Activated CD4-positive, alpha-beta T cell treated with anti-CD3 and anti-CD28 coated beads for 1 hour (primary cell): Measurements from ENCODE around the gene SNRNP48.
A peak's percentile ranks its signal among the peaks of the same experiment; 100 is the strongest.

Experiments used
- DNase-seq: peaks from one replicate; pipeline ENCODE4 v3.0.0-alpha.2; 2020

SNRNP48 gene

GRCh38 chr6:7589949-7590917 is at the start of gene SNRNP48:
TSS of gene SNRNP48 (plus strand) at chr6:7590198. CDS start at chr6:7590258, 60 bp downstream.
- peak; percentile 80 for DNase-seq

- no peak for DNase-seq
These were observed 49.4 kb upstream of the SNRNP48 start for GRCh38 chr6:7540595-7540994.

GRCh38 chr6:7541175-7542064 is 48.6 kb upstream of the SNRNP48 start, which contains the start of gene DSP:
TSS of gene DSP (plus strand) at chr6:7541671. CDS start at chr6:7541916, 245 bp downstream.
- no peak for DNase-seq

- DNase-seq = no peak
These were observed 47.7 kb upstream of the SNRNP48 start for GRCh38 chr6:7542065-7542873.

GRCh38 chr6:7542874-7543624 is 46.9 kb upstream of the SNRNP48 start:
- no peak for DNase-seq

- no peak for DNase-seq
These were observed 46.1 kb upstream of the SNRNP48 start for GRCh38 chr6:7543789-7544424.

GRCh38 chr6:7544597-7544996 is 45.4 kb upstream of the SNRNP48 start:
- no peak for DNase-seq

- no peak for DNase-seq
These were observed 44.5 kb upstream of the SNRNP48 start for GRCh38 chr6:7545316-7546019.

GRCh38 chr6:7546020-7546369 is 44.0 kb upstream of the SNRNP48 start:
- no peak for DNase-seq

- DNase-seq = no peak
These were observed 43.6 kb upstream of the SNRNP48 start for GRCh38 chr6:7546383-7546782.

- DNase-seq = no peak
These were observed 43.1 kb upstream of the SNRNP48 start for GRCh38 chr6:7546896-7547295.

- DNase-seq = no peak
These were observed 42.7 kb upstream of the SNRNP48 start for GRCh38 chr6:7547315-7547714.

- no peak for DNase-seq
These were observed 39.6 kb upstream of the SNRNP48 start for GRCh38 chr6:7550433-7550801.

GRCh38 chr6:7554533-7555275 is 35.3 kb upstream of the SNRNP48 start:
- DNase-seq = no peak

GRCh38 chr6:7555671-7556070 is 34.3 kb upstream of the SNRNP48 start:
- no peak for DNase-seq

GRCh38 chr6:7556394-7557106 is 33.4 kb upstream of the SNRNP48 start:
- no peak for DNase-seq

GRCh38 chr6:7557652-7558051 is 32.3 kb upstream of the SNRNP48 start:
- no peak for DNase-seq

- DNase-seq = no peak
These were observed 31.2 kb upstream of the SNRNP48 start for GRCh38 chr6:7558781-7559180.

- no peak for DNase-seq
These were observed 30.8 kb upstream of the SNRNP48 start for GRCh38 chr6:7559196-7559595.
